Esophagus squamous epithelium (tissue), 4 donors: ENCODE results near the gene MEF2C.

Experiments used
- CTCF ChIP-seq, 6 experiments: fragments of 450-650 bp in 4 of 6; fragments of 200-600 bp in 2 of 6; sonication (generic) in 2 of 6; IDR thresholded peaks; one replicate each; pipeline ENCODE4 v1.5.1; 2016 to 2019; ENCODE audit warnings: antibody characterized with exemption in 6 of 6, mild to moderate bottlenecking in 4 of 6, moderate library complexity in 4 of 6
- POLR2A ChIP-seq, 4 donors: fragments of 450-650 bp; IDR thresholded peaks; one replicate each; pipeline ENCODE4 v1.6.1; 2017; ENCODE audit warnings: antibody characterized with exemption in 4 of 4, mild to moderate bottlenecking in 4 of 4, moderate library complexity in 3 of 4

- TF ChIP-seq CTCF (IDR thresholded peaks at IDR 0.05) = no peak
- TF ChIP-seq POLR2A (IDR thresholded peaks at IDR 0.05) = no peak
Observed at GRCh38 chr5:88673253-88674105, 209.5 kb downstream of the MEF2C start.
